CD4-positive, alpha-beta memory T cell (primary cell): ENCODE data around the gene AKAP6. TPM values are rescaled to one million over a fixed set of nuclear protein-coding genes. Genes with fewer than 3 reads are reported as not detected.

Experiments
- CTCF ChIA-PET: fragments of 350-600 bp; sonication (Branson Sonifier 250); formaldehyde crosslinking; loops from one replicate; lab custom pipeline; 2021; ENCODE audit warnings: inconsistent platforms; ENCODE audit not compliant: partially characterized antibody; lab: Charles Lee
- POLR2A ChIA-PET: fragments of 350-600 bp; sonication (Branson Sonifier 250); formaldehyde crosslinking; loops from one replicate; lab custom pipeline; 2021; ENCODE audit not compliant: partially characterized antibody; lab: Charles Lee
- DNase-seq, 5 donors: peaks; one replicate each; pipeline versions ENCODE4 v3.0.0 to v3.0.0-alpha.2; 2020 to 2022; ENCODE audit warnings: mixed read lengths in 1 of 5
- H3K27ac ChIP-seq: one replicate; pipeline ENCODE4 v1.7.0; 2013; ENCODE audit warnings: low read depth, low read length
- H3K27me3 ChIP-seq: 2 replicates; pipeline ENCODE4 v1.7.0; 2013; ENCODE audit warnings: mild to moderate bottlenecking, low read length, moderate library complexity; ENCODE audit not compliant: insufficient read depth
- H3K36me3 ChIP-seq: 2 replicates; pipeline ENCODE4 v1.7.0; 2013; ENCODE audit warnings: mild to moderate bottlenecking, low read length, moderate library complexity; ENCODE audit not compliant: insufficient read depth
- H3K4me1 ChIP-seq: 2 replicates; pipeline ENCODE4 v1.7.0; 2013; ENCODE audit warnings: mild to moderate bottlenecking, low read length, moderate library complexity; ENCODE audit not compliant: insufficient read depth
- H3K4me3 ChIP-seq, 2 donors: one replicate each; pipeline ENCODE4 v1.7.0; 2013; ENCODE audit warnings: low read length in 2 of 2, mild to moderate bottlenecking in 1 of 2
- H3K9me3 ChIP-seq, 2 donors: one replicate each; pipeline ENCODE4 v1.7.0; 2013; ENCODE audit warnings: low read length in 2 of 2, control low read depth in 1 of 2; ENCODE audit not compliant: control insufficient read depth in 1 of 2
- H3K27ac Mint-ChIP-seq, 7 donors: one replicate each; pipeline ENCODE4 v1.8.0; 2020 to 2021; ENCODE audit warnings: mixed read lengths in 7 of 7, mild to moderate bottlenecking in 6 of 7, inconsistent platforms in 3 of 7, moderate library complexity in 3 of 7
- H3K27me3 Mint-ChIP-seq, 2 donors: one replicate each; pipeline ENCODE4 v1.8.0; 2020 to 2021; ENCODE audit warnings: mixed read lengths in 2 of 2
- H3K36me3 Mint-ChIP-seq, 2 donors: one replicate each; pipeline ENCODE4 v1.8.0; 2020 to 2021; ENCODE audit warnings: mixed read lengths in 2 of 2, inconsistent platforms in 1 of 2, mild to moderate bottlenecking in 1 of 2
- H3K4me1 Mint-ChIP-seq, 4 donors: one replicate each; pipeline ENCODE4 v1.8.0; 2020 to 2021; ENCODE audit warnings: mixed read lengths in 4 of 4, mild to moderate bottlenecking in 1 of 4
- H3K4me3 Mint-ChIP-seq, 8 donors: one replicate each; pipeline ENCODE4 v1.8.0; 2020 to 2021; ENCODE audit warnings: mixed read lengths in 8 of 8, mild to moderate bottlenecking in 7 of 8, moderate library complexity in 6 of 8, inconsistent platforms in 3 of 8
- H3K9me3 Mint-ChIP-seq, 8 donors: one replicate each; pipeline ENCODE4 v1.8.0; 2020 to 2021; ENCODE audit warnings: mixed read lengths in 8 of 8, mild to moderate bottlenecking in 5 of 8, inconsistent platforms in 3 of 8, moderate library complexity in 1 of 8
- intact Hi-C: fragments of 100-400 bp; cut with micrococcal nuclease; formaldehyde crosslinking; loops from one replicate; pipeline ENCODE4 v1.15.1; 2023
- polyA plus RNA-seq, 2 donors: library from polyadenylated mRNA; unstranded; fragments of 300-500 nt; fragmentation: Illumina TruSeq; gene quantifications; one replicate each; pipeline ENCODE4 v1.2.3, GENCODE V29; 2021
- total RNA-seq, 2 experiments: library from RNA; stranded (reverse); gene quantifications; one replicate each; pipeline ENCODE4 v1.2.3, GENCODE V29; 2021

The AKAP6 gene
- total and polyA plus RNA-seq, 4 experiments from 2014 or later = 0.98 to 4.4 (median 3.7) TPM; not detected in 1

DNA sequence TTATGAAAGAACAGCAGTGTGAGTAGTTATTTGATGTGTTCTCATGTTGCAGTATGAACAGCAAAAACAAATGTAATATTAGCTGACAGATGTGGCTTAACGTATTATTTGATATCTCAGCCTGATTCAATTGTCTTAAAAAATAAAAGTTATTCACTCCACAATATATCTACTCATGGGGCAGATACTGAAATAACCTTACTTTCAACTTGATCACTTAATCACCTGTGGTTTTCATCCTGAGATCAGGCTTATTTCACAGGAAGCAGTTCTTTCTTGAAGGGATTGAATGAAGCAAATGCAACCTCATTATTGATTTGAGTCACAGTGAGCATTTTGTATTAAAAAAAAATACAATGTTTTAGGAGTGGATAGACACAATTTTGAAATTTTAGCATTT lies 90.3 kb downstream of the AKAP6 start:
- H3K4me3 Mint-ChIP-seq = no peak overlapping the region
- no peaks in the 10 kb centered on the region for H3K36me3 Mint-ChIP-seq
- H3K27ac ChIP-seq = no peak overlapping the region
- no peak overlapping the region for H3K27ac Mint-ChIP-seq
- CTCF ChIA-PET = no interaction called here
- intact Hi-C loops = no loop called here
- peaks cover 0 to 9% (median 4%) of the 10 kb centered on the region in 8 donors for H3K9me3 Mint-ChIP-seq
- no peaks in the 10 kb centered on the region for H3K27me3 ChIP-seq
- no peaks in the 10 kb centered on the region for H3K4me1 ChIP-seq
- POLR2A ChIA-PET = no interaction called here
- H3K36me3 ChIP-seq = no peaks in the 10 kb centered on the region
- peaks cover 0 to 9% of the 10 kb centered on the region in 2 donors for H3K27me3 Mint-ChIP-seq
- H3K9me3 ChIP-seq = no peaks in the 10 kb centered on the region
- H3K4me3 ChIP-seq = no peak overlapping the region
- no peaks in the 10 kb centered on the region for H3K4me1 Mint-ChIP-seq
- no peak for DNase-seq

GRCh38 chr14:32421781-32422180 lies 92.7 kb downstream of the AKAP6 start:
- H3K4me1 Mint-ChIP-seq = no peaks in the 10 kb centered on the region
- CTCF ChIA-PET = no interaction called here

GRCh38 chr14:32422440-32422839 lies 93.3 kb downstream of the AKAP6 start:
- POLR2A ChIA-PET = no interaction called here
- intact Hi-C loops = no loop called here

More at GRCh38 chr14:32421781-32422180, 92.7 kb downstream of the AKAP6 start:
- intact Hi-C loops = no loop called here
- peaks cover 0 to 4% of the 10 kb centered on the region in 2 donors for H3K27me3 Mint-ChIP-seq
- H3K27ac Mint-ChIP-seq = no peak overlapping the region
- Histone ChIP-seq H3K27me3 (no peaks in the 10 kb centered on the region), H3K4me3 (no peak overlapping the region), H3K36me3 (no peaks in the 10 kb centered on the region), H3K9me3 (no peaks in the 10 kb centered on the region), H3K4me1 (no peaks in the 10 kb centered on the region), H3K27ac (no peak overlapping the region)
- H3K36me3 Mint-ChIP-seq = no peaks in the 10 kb centered on the region
- H3K4me3 Mint-ChIP-seq = no peak overlapping the region
- no peak for DNase-seq
- H3K9me3 Mint-ChIP-seq = peaks cover 0 to 11% (median 4%) of the 10 kb centered on the region in 8 donors
- POLR2A ChIA-PET = no interaction called here

GRCh38 chr14:32426028-32426427 lies 96.9 kb downstream of the AKAP6 start:
- CTCF ChIA-PET = no interaction called here
- Histone ChIP-seq H3K4me3 (no peak overlapping the region), H3K27ac (no peak overlapping the region), H3K36me3 (no peaks in the 10 kb centered on the region), H3K9me3 (no peaks in the 10 kb centered on the region), H3K4me1 (no peaks in the 10 kb centered on the region), H3K27me3 (no peaks in the 10 kb centered on the region)
- POLR2A ChIA-PET = no interaction called here
- Mint-ChIP-seq H3K4me1 (no peaks in the 10 kb centered on the region), H3K36me3 (no peaks in the 10 kb centered on the region), H3K9me3 (peaks cover 0 to 11% (median 4%) of the 10 kb centered on the region in 8 donors), H3K27me3 (peaks cover 0 to 5% of the 10 kb centered on the region in 2 donors), H3K4me3 (no peak overlapping the region), H3K27ac (no peak overlapping the region)
- DNase-seq = no peak
- intact Hi-C loops = no loop called here

More at GRCh38 chr14:32422440-32422839, 93.3 kb downstream of the AKAP6 start:
- Histone ChIP-seq H3K4me1 (no peaks in the 10 kb centered on the region), H3K4me3 (no peak overlapping the region), H3K27ac (no peak overlapping the region), H3K36me3 (no peaks in the 10 kb centered on the region), H3K27me3 (no peaks in the 10 kb centered on the region), H3K9me3 (no peaks in the 10 kb centered on the region)
- CTCF ChIA-PET = no interaction called here
- Mint-ChIP-seq H3K27ac (no peak overlapping the region), H3K36me3 (no peaks in the 10 kb centered on the region), H3K4me1 (no peaks in the 10 kb centered on the region), H3K4me3 (no peak overlapping the region), H3K27me3 (peaks cover 0 to 5% of the 10 kb centered on the region in 2 donors), H3K9me3 (peaks cover 0 to 11% (median 4%) of the 10 kb centered on the region in 8 donors)
- no peak for DNase-seq

DNA sequence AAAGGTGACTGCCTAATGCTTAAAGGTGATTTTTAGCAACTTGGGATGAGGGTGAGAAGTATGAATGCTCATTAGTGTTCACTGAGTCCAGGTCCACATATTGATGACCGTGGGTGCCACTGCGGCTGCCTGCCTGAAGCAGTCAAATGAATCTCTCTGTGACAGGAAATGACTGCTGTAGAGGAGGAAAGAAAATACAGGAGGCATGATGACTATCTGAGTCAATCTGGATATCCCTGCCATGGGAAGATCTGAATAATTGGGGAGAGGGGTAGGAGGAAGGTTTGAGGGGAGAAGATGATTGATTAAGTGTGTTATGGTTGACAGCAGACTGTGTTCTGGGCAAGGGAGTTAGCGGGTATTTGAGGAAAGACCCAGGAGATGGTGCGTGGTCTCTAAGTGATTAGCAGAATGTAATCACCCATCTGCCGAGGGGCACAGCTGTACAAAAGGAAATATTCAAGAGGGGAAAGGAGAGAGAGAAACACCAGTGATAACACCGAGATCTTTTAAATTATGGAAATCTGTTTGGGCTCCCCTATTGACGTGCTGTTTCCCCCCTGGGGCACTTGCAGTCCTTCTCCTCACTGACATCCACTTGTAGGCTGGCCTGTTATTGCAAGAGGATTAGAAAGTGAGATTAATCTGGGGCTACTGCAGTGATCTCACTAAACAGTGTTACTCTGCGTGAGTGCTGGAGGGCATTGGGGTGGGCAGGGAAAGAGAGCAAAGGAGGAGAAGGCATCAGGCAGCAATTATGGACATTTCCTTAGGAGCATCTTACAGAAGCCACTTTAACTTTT lies 97.7 kb downstream of the AKAP6 start:
- H3K36me3 ChIP-seq = no peaks in the 10 kb centered on the region
- no peaks in the 10 kb centered on the region for H3K9me3 ChIP-seq
- Mint-ChIP-seq H3K9me3 (peaks cover 0 to 11% (median 4%) of the 10 kb centered on the region in 8 donors), H3K27ac (no peak overlapping the region), H3K4me3 (no peak overlapping the region), H3K36me3 (no peaks in the 10 kb centered on the region), H3K4me1 (no peaks in the 10 kb centered on the region), H3K27me3 (peaks cover 0 to 5% of the 10 kb centered on the region in 2 donors)
- H3K27me3 ChIP-seq = no peaks in the 10 kb centered on the region
- H3K27ac ChIP-seq = no peak overlapping the region
- H3K4me3 ChIP-seq = no peak overlapping the region
- no peaks in the 10 kb centered on the region for H3K4me1 ChIP-seq
- intact Hi-C loops = no loop called here
- ChIA-PET POLR2A (no interaction called here), CTCF (no interaction called here)
- no peak for DNase-seq

DNA sequence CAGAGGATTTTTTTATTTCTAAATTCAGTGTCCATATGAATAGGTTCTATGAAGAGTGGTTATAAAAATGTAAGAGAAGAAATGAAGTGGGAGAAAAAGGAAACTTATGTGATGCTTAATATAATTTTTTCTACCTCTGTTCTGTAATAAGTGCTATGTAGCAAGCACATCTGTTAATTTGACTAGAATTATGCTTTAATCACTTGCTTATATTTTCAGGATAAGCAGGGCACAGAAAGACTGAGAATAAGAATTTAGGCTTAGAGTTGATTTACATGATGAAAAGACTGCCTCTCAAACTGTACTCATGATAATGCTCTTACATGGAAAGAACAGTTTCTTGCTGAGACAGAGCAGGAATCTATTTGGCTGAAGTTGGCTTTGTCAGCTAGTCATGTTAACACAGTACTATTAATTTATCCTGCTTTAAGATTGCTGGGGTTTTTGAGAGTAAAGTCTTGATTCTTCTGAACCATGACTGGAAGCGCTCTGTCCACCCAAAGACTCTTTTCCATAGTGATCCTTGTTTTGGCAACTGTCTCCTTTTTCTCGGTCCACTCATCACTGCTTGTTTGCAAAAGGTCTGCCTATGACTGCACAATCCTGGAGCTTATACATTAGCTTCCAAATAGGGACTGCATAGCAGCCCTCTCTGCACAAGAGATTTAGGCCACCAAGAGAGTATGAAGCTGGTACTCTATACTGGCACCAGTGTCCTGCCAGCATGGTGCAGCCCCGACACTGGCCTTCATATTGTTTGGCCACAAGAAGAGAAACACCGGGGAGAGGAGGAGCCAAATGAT lies 98.8 kb downstream of the AKAP6 start:
- intact Hi-C loops = no loop called here
- Mint-ChIP-seq H3K27me3 (peaks cover 0 to 5% of the 10 kb centered on the region in 2 donors), H3K36me3 (no peaks in the 10 kb centered on the region), H3K9me3 (peaks cover 0 to 5% (median 2%) of the 10 kb centered on the region in 8 donors), H3K27ac (peak overlapping the region in 1 of 7 donors; percentile 43), H3K4me3 (no peak overlapping the region), H3K4me1 (no peaks in the 10 kb centered on the region)
- Histone ChIP-seq H3K36me3 (no peaks in the 10 kb centered on the region), H3K9me3 (no peaks in the 10 kb centered on the region), H3K27me3 (no peaks in the 10 kb centered on the region), H3K4me1 (no peaks in the 10 kb centered on the region), H3K27ac (no peak overlapping the region), H3K4me3 (no peak overlapping the region)
- CTCF ChIA-PET = no interaction called here
- no peak for DNase-seq
- POLR2A ChIA-PET = no interaction called here

GRCh38 chr14:32428875-32429274 lies 99.8 kb downstream of the AKAP6 start:
- Histone ChIP-seq H3K27ac (no peak overlapping the region), H3K27me3 (no peaks in the 10 kb centered on the region), H3K4me3 (no peak overlapping the region), H3K4me1 (no peaks in the 10 kb centered on the region), H3K36me3 (no peaks in the 10 kb centered on the region), H3K9me3 (no peaks in the 10 kb centered on the region)
- peaks cover 0 to 5% of the 10 kb centered on the region in 2 donors for H3K27me3 Mint-ChIP-seq
- ChIA-PET POLR2A (no interaction called here), CTCF (no interaction called here)
- H3K4me3 Mint-ChIP-seq = no peak overlapping the region
- no peaks in the 10 kb centered on the region for H3K36me3 Mint-ChIP-seq
- no peaks in the 10 kb centered on the region for H3K4me1 Mint-ChIP-seq
- no peak for DNase-seq
- intact Hi-C loops = no loop called here
- peaks cover 0 to 3% (median 0%) of the 10 kb centered on the region in 8 donors for H3K9me3 Mint-ChIP-seq
- H3K27ac Mint-ChIP-seq = no peak overlapping the region
